Measurements from ENCODE around the gene DNAH5. TPM values are rescaled to one million over a fixed set of nuclear protein-coding genes. Genes with fewer than 3 reads are reported as not detected.

The DNAH5 gene
- total RNA-seq, 1 donor from 2014 or later, result 1.0 TPM

DNA sequence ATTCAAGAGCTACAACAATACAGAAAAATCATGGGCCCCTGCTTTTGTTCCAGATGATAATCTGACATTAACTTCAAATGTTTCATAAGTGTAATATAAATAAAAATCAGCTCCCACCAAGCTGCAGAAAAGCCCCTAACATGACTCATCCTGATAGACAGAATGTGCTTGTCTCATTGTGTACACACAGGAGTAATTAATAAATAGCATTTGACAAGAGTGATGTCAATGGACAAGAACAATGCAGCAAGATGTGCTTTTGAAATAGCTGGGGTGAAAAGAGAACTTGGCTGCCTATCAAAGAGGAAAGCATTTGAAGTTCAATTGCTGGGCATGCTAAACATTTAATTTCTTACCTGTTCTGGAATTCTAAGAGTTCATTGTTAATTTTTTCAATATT is 79.2 kb downstream of the DNAH5 start:
- no peak overlapping the region for H3K9ac ChIP-seq (ENCODE audit: low read depth in 1 of 3, low read length in 3 of 3)
- no peaks in the 10 kb centered on the region for H3K9me3 ChIP-seq (ENCODE audit: control insufficient read depth in 3 of 3, low read length in 3 of 3)
- no peaks in the 10 kb centered on the region for H3K4me1 ChIP-seq (ENCODE audit: control insufficient read depth in 3 of 3, insufficient read depth in 3 of 3, low read length in 3 of 3)
- H3K36me3 ChIP-seq (ENCODE audit: control insufficient read depth in 3 of 3, insufficient read depth in 3 of 3, low read length in 3 of 3), result no peaks in the 10 kb centered on the region
- no peaks in the 10 kb centered on the region for H3K27me3 ChIP-seq (ENCODE audit: control insufficient read depth in 3 of 3, insufficient read depth in 3 of 3, low read length in 3 of 3)
- H3K27ac ChIP-seq (ENCODE audit: low read depth, low read length), result no peak overlapping the region
- no peak overlapping the region for H3K4me3 ChIP-seq (ENCODE audit: low read length in 3 of 3)

DNA sequence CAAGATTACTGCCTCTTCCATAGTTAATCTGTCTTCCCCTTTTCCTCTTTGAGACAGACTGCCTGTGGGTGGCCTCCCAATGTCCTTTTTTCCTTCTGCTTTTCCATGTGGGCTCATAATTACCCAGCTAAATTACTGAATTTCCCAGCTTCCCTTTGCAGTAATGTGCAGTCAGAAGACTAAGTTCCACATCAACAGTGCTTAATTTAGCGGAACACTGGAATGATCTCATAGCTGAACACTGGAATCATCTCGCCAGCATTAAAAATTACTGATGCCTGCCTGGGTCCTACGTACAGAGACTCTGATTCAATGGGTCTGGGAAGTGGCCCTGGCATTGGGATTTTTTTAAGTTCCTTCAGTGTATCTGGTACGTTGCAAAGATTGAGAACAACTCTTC is 84.3 kb downstream of the DNAH5 start:
- H3K36me3 ChIP-seq (ENCODE audit: control insufficient read depth in 3 of 3, insufficient read depth in 3 of 3, low read length in 3 of 3), result no peaks in the 10 kb centered on the region
- no peaks in the 10 kb centered on the region for H3K9me3 ChIP-seq (ENCODE audit: control insufficient read depth in 3 of 3, low read length in 3 of 3)
- no peak overlapping the region for H3K27ac ChIP-seq (ENCODE audit: low read depth, low read length)
- H3K4me1 ChIP-seq (ENCODE audit: control insufficient read depth in 3 of 3, insufficient read depth in 3 of 3, low read length in 3 of 3), result no peaks in the 10 kb centered on the region
- no peaks in the 10 kb centered on the region for H3K27me3 ChIP-seq (ENCODE audit: control insufficient read depth in 3 of 3, insufficient read depth in 3 of 3, low read length in 3 of 3)
- H3K9ac ChIP-seq (ENCODE audit: low read depth in 1 of 3, low read length in 3 of 3), result no peak overlapping the region
- H3K4me3 ChIP-seq (ENCODE audit: low read length in 3 of 3), result no peak overlapping the region

DNA sequence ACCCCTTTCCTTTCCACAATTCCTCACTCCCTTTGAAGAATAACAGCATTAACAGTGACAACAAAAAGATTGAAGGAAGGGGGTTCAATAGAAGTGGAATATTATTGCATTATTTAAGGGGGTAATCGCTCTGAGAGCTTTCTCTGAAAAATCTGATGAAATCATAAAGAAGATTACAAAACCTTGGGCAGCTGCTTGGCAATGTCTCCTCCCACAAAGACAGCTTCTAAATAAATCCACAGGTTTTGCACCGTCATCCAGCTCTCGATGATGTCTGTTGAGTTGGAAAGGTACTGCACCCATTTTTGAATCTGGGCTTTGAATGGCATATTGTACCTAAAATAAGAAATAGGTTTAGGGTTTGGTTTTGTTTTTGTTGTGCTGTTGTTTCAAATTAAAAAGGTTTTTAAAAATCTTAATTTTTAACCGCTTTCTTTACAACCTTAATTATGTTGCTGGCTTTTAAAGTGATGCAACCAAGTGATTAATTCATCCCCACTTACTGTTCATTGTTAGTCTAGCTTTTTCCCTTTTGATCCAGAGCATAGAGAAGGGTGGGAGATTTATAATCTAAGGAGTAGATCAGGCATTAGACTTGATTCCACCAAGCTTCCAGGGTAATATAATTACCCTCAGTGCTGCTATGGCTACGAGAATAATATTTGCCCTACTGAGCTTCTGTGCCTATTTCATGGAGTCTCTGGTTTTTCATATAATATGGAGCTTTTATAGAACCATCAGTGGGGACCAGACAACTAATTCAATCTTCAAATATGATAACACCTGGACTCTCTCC is 85.0 kb downstream of the DNAH5 start:
- H3K9ac ChIP-seq (ENCODE audit: low read depth in 1 of 3, low read length in 3 of 3), result no peak overlapping the region
- H3K4me3 ChIP-seq (ENCODE audit: low read length in 3 of 3), result no peak overlapping the region
- H3K4me1 ChIP-seq (ENCODE audit: control insufficient read depth in 3 of 3, insufficient read depth in 3 of 3, low read length in 3 of 3), result no peaks in the 10 kb centered on the region
- H3K9me3 ChIP-seq (ENCODE audit: control insufficient read depth in 3 of 3, low read length in 3 of 3), result no peaks in the 10 kb centered on the region
- H3K36me3 ChIP-seq (ENCODE audit: control insufficient read depth in 3 of 3, insufficient read depth in 3 of 3, low read length in 3 of 3), result no peaks in the 10 kb centered on the region
- no peaks in the 10 kb centered on the region for H3K27me3 ChIP-seq (ENCODE audit: control insufficient read depth in 3 of 3, insufficient read depth in 3 of 3, low read length in 3 of 3)
- no peak overlapping the region for H3K27ac ChIP-seq (ENCODE audit: low read depth, low read length)

DNA sequence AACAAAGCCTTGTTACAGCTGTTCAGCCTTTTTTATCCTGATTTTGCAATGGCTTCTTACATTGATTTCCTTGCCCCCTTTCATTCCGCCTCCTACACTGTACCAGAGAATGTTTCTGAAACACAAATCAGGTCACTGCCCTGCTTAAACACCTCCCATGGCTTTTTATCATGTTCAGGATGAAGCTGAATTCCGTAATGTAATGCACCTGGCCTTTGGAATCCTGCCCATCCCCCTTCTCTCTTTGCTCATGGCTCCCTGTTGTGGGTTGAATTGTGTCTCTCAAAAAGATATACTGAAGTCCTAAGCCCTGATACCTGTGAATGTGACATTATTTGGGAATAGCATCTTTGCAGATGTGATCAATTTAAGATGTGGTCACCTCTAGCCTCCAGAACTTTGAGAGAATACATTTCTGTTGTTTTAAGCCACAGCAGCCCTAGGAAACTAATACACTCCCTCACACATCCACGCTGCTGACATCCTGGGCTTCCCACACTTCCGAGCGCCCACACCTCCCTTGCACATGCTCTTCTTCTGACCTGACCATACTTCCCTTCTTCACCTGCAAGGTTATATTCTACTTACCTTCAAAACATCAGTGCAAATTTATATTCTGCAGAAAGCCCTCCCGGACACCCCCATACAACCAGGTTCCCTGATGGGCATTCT is 101.2 kb downstream of the DNAH5 start:
- Histone ChIP-seq H3K27me3 (ENCODE audit: control insufficient read depth in 3 of 3, insufficient read depth in 3 of 3, low read length in 3 of 3) (no peaks in the 10 kb centered on the region), H3K4me3 (ENCODE audit: low read length in 3 of 3) (no peak overlapping the region), H3K4me1 (ENCODE audit: control insufficient read depth in 3 of 3, insufficient read depth in 3 of 3, low read length in 3 of 3) (no peaks in the 10 kb centered on the region)

DNA sequence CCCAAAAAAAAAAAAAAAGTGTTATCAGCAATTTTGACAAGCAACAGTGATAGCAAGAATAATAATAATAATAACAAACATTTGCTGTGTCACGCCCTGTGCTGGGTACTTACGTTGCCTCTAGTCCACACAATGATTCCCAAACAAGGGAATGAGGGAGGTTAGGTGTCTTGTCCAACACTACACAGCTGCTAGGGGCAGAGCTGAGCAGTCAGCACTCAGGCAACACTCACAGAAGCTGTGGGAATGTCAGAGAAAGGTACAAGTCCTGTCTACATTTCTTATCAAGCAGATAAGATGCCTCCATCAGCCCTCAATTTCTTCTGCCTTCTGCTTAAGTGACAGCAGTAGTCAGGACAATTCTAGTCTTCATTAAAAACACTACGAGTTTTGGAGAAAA is 111.0 kb downstream of the DNAH5 start:
- H3K27ac ChIP-seq (ENCODE audit: low read depth, low read length), result no peak overlapping the region
- H3K4me1 ChIP-seq (ENCODE audit: control insufficient read depth in 3 of 3, insufficient read depth in 3 of 3, low read length in 3 of 3), result no peaks in the 10 kb centered on the region
- H3K9me3 ChIP-seq (ENCODE audit: control insufficient read depth in 3 of 3, low read length in 3 of 3), result no peaks in the 10 kb centered on the region
- H3K9ac ChIP-seq (ENCODE audit: low read depth in 1 of 3, low read length in 3 of 3), result no peak overlapping the region
- H3K27me3 ChIP-seq (ENCODE audit: control insufficient read depth in 3 of 3, insufficient read depth in 3 of 3, low read length in 3 of 3), result no peaks in the 10 kb centered on the region
- H3K4me3 ChIP-seq (ENCODE audit: low read length in 3 of 3), result no peak overlapping the region
- H3K36me3 ChIP-seq (ENCODE audit: control insufficient read depth in 3 of 3, insufficient read depth in 3 of 3, low read length in 3 of 3), result no peaks in the 10 kb centered on the region

More for the DNA sequence above, 101.2 kb downstream of the DNAH5 start:
- Histone ChIP-seq H3K27ac (ENCODE audit: low read depth, low read length) (no peak overlapping the region), H3K9me3 (ENCODE audit: control insufficient read depth in 3 of 3, low read length in 3 of 3) (no peaks in the 10 kb centered on the region), H3K9ac (ENCODE audit: low read depth in 1 of 3, low read length in 3 of 3) (no peak overlapping the region), H3K36me3 (ENCODE audit: control insufficient read depth in 3 of 3, insufficient read depth in 3 of 3, low read length in 3 of 3) (no peaks in the 10 kb centered on the region)

DNA sequence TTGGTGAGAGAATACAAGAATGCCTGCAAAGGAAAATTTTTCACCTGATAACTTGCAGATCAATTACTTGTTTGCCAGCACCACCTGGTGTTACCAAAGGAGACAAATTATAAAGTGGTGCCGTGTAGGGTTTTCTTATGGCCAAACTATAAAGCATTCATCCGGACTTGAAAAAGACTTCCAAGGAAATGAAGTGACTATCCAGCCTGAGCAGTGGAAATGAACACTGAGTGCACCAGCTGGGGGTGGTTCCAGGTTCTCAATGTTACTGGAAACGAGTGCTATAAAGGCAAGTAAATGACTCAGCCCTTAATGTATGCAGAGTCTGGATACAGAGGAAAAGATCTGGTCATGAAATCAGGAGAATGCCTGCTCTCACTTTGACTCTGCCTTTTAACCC is 113.1 kb downstream of the DNAH5 start:
- no peaks in the 10 kb centered on the region for H3K27me3 ChIP-seq (ENCODE audit: control insufficient read depth in 3 of 3, insufficient read depth in 3 of 3, low read length in 3 of 3)
- H3K9ac ChIP-seq (ENCODE audit: low read depth in 1 of 3, low read length in 3 of 3), result no peak overlapping the region
- no peaks in the 10 kb centered on the region for H3K9me3 ChIP-seq (ENCODE audit: control insufficient read depth in 3 of 3, low read length in 3 of 3)
- no peaks in the 10 kb centered on the region for H3K36me3 ChIP-seq (ENCODE audit: control insufficient read depth in 3 of 3, insufficient read depth in 3 of 3, low read length in 3 of 3)
- no peak overlapping the region for H3K27ac ChIP-seq (ENCODE audit: low read depth, low read length)
- no peak overlapping the region for H3K4me3 ChIP-seq (ENCODE audit: low read length in 3 of 3)
- no peaks in the 10 kb centered on the region for H3K4me1 ChIP-seq (ENCODE audit: control insufficient read depth in 3 of 3, insufficient read depth in 3 of 3, low read length in 3 of 3)

DNA sequence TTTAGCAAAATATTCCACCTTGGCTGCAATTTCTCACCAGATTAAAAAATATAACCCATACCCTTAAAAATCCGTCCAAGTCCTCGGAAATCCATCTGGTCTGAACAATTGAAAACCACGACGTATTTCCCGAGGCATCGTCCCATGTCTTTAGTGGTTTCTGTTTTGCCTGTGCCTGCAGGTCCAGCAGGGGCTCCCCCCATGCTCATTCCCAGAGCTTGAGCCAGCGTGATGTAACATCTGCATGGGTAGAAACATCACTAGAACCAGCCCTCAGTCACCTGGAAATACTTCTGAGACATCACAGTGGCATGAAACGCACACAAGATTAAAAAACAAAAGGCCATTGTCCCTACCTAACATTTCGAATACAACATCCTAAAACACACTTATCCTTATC is 114.0 kb downstream of the DNAH5 start:
- Histone ChIP-seq H3K9ac (ENCODE audit: low read depth in 1 of 3, low read length in 3 of 3) (no peak overlapping the region), H3K36me3 (ENCODE audit: control insufficient read depth in 3 of 3, insufficient read depth in 3 of 3, low read length in 3 of 3) (no peaks in the 10 kb centered on the region), H3K9me3 (ENCODE audit: control insufficient read depth in 3 of 3, low read length in 3 of 3) (no peaks in the 10 kb centered on the region), H3K4me1 (ENCODE audit: control insufficient read depth in 3 of 3, insufficient read depth in 3 of 3, low read length in 3 of 3) (no peaks in the 10 kb centered on the region), H3K27me3 (ENCODE audit: control insufficient read depth in 3 of 3, insufficient read depth in 3 of 3, low read length in 3 of 3) (no peaks in the 10 kb centered on the region), H3K27ac (ENCODE audit: low read depth, low read length) (no peak overlapping the region), H3K4me3 (ENCODE audit: low read length in 3 of 3) (no peak overlapping the region)

DNA sequence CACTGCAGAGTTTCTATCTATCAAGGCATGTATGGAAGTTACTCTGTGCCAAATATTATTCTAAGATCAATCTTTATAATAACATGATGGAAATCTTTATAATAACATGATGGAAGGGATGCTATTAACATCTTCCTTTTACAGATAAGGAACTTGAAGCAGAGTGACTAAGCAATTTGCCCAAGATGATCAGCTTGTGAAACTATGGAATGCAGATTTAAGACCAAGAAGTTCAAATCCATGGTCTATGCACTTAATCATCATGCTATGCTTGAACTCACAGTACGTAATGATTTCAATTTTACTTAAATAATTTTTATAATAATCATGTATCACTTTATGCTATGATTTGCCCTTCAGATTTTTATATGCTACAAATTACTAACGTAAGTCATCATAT is 123.1 kb downstream of the DNAH5 start:
- H3K27ac ChIP-seq (ENCODE audit: low read depth, low read length), result no peak overlapping the region
- H3K9me3 ChIP-seq (ENCODE audit: control insufficient read depth in 3 of 3, low read length in 3 of 3), result no peaks in the 10 kb centered on the region
- no peak overlapping the region for H3K9ac ChIP-seq (ENCODE audit: low read depth in 1 of 3, low read length in 3 of 3)
- no peaks in the 10 kb centered on the region for H3K4me1 ChIP-seq (ENCODE audit: control insufficient read depth in 3 of 3, insufficient read depth in 3 of 3, low read length in 3 of 3)
- H3K4me3 ChIP-seq (ENCODE audit: low read length in 3 of 3), result no peak overlapping the region
- no peaks in the 10 kb centered on the region for H3K27me3 ChIP-seq (ENCODE audit: control insufficient read depth in 3 of 3, insufficient read depth in 3 of 3, low read length in 3 of 3)
- no peaks in the 10 kb centered on the region for H3K36me3 ChIP-seq (ENCODE audit: control insufficient read depth in 3 of 3, insufficient read depth in 3 of 3, low read length in 3 of 3)

DNA sequence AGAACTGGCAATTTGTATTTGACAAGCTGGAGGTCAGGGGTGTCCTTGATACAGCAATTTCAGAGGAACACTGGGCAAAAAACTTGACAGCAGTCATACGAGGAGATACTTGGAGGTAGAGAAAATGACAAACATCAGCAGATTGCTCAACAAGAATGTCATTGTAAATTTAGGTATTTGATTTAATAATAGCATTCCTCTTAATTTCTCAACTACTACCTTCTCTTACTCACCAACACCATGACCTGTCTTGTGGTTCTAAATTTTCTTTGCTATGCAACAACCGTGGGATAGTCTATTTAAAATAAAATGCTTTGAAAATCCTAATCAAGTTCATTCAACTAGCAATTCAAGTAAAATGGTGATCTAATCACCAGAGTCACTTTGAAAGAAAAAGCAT is 128.4 kb downstream of the DNAH5 start:
- Histone ChIP-seq H3K27ac (ENCODE audit: low read depth, low read length) (no peak overlapping the region), H3K4me1 (ENCODE audit: control insufficient read depth in 3 of 3, insufficient read depth in 3 of 3, low read length in 3 of 3) (no peaks in the 10 kb centered on the region), H3K36me3 (ENCODE audit: control insufficient read depth in 3 of 3, insufficient read depth in 3 of 3, low read length in 3 of 3) (no peaks in the 10 kb centered on the region), H3K27me3 (ENCODE audit: control insufficient read depth in 3 of 3, insufficient read depth in 3 of 3, low read length in 3 of 3) (no peaks in the 10 kb centered on the region), H3K9ac (ENCODE audit: low read depth in 1 of 3, low read length in 3 of 3) (no peak overlapping the region), H3K9me3 (ENCODE audit: control insufficient read depth in 3 of 3, low read length in 3 of 3) (no peaks in the 10 kb centered on the region), H3K4me3 (ENCODE audit: low read length in 3 of 3) (no peak overlapping the region)

DNA sequence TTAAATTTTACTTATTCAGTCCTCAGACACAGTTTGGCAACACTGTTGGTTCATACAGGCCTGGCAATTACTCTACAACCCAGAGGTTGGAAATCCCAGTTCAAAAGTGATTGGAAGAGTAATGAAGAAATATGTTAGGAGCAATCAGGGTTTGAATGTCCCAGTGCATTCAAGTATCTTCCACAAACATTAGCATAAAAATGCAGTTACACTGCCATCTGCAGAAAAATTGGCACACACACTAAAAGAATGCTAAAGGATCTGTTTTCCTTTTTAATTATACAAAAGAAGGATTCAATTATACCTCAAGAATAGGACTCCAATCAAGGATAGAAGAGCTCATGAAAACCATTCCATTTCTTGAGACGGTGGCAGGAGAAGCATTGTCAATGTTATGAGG is 130.2 kb downstream of the DNAH5 start:
- Histone ChIP-seq H3K27ac (ENCODE audit: low read depth, low read length) (no peak overlapping the region), H3K36me3 (ENCODE audit: control insufficient read depth in 3 of 3, insufficient read depth in 3 of 3, low read length in 3 of 3) (no peaks in the 10 kb centered on the region), H3K9ac (ENCODE audit: low read depth in 1 of 3, low read length in 3 of 3) (no peak overlapping the region), H3K27me3 (ENCODE audit: control insufficient read depth in 3 of 3, insufficient read depth in 3 of 3, low read length in 3 of 3) (no peaks in the 10 kb centered on the region), H3K4me3 (ENCODE audit: low read length in 3 of 3) (no peak overlapping the region), H3K4me1 (ENCODE audit: control insufficient read depth in 3 of 3, insufficient read depth in 3 of 3, low read length in 3 of 3) (no peaks in the 10 kb centered on the region), H3K9me3 (ENCODE audit: control insufficient read depth in 3 of 3, low read length in 3 of 3) (no peaks in the 10 kb centered on the region)

All from skeletal muscle tissue (tissue), 4 donors.